Glutamatergic neuron (in vitro differentiated cells): ENCODE measurements around the gene SSBP3. TPM values are rescaled to one million over a fixed set of nuclear protein-coding genes. Genes with fewer than 3 reads are reported as not detected.

Source experiments
- DNase-seq: peaks from one replicate; pipeline ENCODE4 v3.0.0; 2022
- H3K27ac Mint-ChIP-seq: one replicate; pipeline ENCODE4 v1.8.0; 2020; ENCODE audit warnings: mild to moderate bottlenecking, mixed read lengths, inconsistent platforms; ENCODE audit not compliant: unreplicated experiment
- H3K27me3 Mint-ChIP-seq: one replicate; pipeline ENCODE4 v1.8.0; 2020; ENCODE audit warnings: mild to moderate bottlenecking, moderate library complexity, mixed read lengths, inconsistent platforms; ENCODE audit not compliant: unreplicated experiment
- H3K36me3 Mint-ChIP-seq: one replicate; pipeline ENCODE4 v1.8.0; 2020; ENCODE audit warnings: mild to moderate bottlenecking, mixed read lengths, inconsistent platforms; ENCODE audit not compliant: unreplicated experiment
- H3K4me1 Mint-ChIP-seq: one replicate; pipeline ENCODE4 v1.8.0; 2020; ENCODE audit warnings: mild to moderate bottlenecking, low read depth, mixed read lengths, inconsistent platforms; ENCODE audit not compliant: unreplicated experiment
- H3K4me3 Mint-ChIP-seq: one replicate; pipeline ENCODE4 v1.8.0; 2020; ENCODE audit warnings: mild to moderate bottlenecking, mixed read lengths, inconsistent platforms; ENCODE audit not compliant: unreplicated experiment
- H3K9me3 Mint-ChIP-seq: one replicate; pipeline ENCODE4 v1.8.0; 2020; ENCODE audit warnings: mild to moderate bottlenecking, moderate library complexity, mixed read lengths, inconsistent platforms; ENCODE audit not compliant: unreplicated experiment
- total RNA-seq: library from RNA; stranded (reverse); fragmentation: NEBNext Ultra II Directional; extraction: Animal tissue kit (Norgen Biotek cat#: 25700); gene quantifications from one replicate; pipeline ENCODE4 v1.2.1, GENCODE V29; 2021; ENCODE audit not compliant: unreplicated experiment
- TF ChIP-seq, protein P1 (sequence below): fragments of 200-600 bp; sonication (generic); IDR thresholded peaks from one replicate; pipeline ENCODE4 v1.5.0; 2021; ENCODE audit not compliant: partially characterized antibody, unreplicated experiment

The SSBP3 gene
- total RNA-seq, 1 donor from 2014 or later = 608 TPM

DNA sequence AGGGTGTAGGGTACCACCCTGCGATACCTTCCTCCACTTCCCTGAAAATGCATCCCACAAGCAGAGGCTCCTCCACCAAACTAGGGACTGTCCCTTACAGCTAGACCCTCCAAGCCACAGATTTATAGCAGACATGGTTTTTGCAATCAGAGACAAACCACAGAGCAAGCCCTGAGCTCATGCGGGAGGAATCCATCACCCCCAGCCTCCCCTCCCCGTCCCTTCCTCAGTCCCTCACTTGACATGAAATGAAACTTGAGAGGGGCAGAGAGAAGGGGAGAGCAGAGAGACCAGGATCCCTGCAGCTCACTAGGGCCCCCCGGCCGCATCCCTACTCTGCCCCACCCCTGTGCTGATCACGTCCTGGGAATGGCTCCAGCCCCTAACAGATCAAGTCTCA, 111.3 kb downstream of the SSBP3 start:
- Mint-ChIP-seq H3K36me3 (no peaks in the 10 kb centered on the region), H3K4me1 (peaks cover 86% of the 10 kb centered on the region), H3K4me3 (peak overlapping the region; percentile 19), H3K9me3 (peaks cover 47% of the 10 kb centered on the region), H3K27me3 (peaks cover 52% of the 10 kb centered on the region), H3K27ac (peak overlapping the region; percentile 94)
- TF ChIP-seq, protein P1, sequence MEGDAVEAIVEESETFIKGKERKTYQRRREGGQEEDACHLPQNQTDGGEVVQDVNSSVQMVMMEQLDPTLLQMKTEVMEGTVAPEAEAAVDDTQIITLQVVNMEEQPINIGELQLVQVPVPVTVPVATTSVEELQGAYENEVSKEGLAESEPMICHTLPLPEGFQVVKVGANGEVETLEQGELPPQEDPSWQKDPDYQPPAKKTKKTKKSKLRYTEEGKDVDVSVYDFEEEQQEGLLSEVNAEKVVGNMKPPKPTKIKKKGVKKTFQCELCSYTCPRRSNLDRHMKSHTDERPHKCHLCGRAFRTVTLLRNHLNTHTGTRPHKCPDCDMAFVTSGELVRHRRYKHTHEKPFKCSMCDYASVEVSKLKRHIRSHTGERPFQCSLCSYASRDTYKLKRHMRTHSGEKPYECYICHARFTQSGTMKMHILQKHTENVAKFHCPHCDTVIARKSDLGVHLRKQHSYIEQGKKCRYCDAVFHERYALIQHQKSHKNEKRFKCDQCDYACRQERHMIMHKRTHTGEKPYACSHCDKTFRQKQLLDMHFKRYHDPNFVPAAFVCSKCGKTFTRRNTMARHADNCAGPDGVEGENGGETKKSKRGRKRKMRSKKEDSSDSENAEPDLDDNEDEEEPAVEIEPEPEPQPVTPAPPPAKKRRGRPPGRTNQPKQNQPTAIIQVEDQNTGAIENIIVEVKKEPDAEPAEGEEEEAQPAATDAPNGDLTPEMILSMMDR = no peak
- no peak for DNase-seq

DNA sequence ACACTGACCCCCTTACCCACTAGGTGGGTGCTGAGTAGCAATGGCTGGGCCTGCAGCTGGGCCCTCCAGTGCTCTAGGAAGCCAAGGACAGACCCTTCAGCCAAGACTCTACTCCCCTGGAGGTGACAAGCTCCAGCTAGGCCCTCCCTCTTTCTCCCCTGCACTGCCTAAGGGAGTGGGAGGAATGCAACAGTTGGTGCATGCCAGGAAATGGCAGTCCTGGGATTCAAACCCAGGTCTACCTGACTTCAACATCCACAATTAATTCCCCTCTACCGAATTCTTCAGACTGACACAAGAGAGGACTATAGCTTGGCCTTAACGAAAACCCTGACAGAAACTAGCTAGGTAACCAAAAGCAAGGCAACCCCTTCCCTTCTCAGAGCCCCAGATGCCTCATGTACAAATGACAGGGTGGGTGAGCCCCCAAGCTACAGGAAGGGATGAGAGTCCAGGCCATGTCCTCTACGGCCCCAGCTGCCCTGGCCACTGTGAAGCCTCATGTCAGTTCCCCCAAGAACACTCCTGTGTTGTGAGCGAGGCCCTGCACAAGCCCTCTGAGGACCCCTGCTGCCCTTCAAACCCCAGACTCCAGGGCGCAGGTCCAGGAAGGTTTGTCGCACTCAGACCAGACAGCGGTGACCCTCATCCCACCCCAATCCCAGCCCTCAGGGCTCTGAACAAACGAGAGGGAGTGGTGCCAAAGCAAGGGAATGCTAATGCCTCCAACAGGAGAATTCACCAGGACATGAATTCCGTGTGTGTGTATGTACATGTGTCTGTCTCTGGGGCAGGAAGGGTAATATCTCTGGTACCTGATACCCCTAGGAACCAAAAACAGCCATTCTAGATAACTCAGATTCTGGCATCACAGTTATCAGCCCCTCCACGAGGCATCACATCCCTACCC, 113.9 kb downstream of the SSBP3 start:
- H3K4me3 Mint-ChIP-seq = peak overlapping the region; percentile 49
- TF ChIP-seq, protein P1 = no peak
- no peaks in the 10 kb centered on the region for H3K36me3 Mint-ChIP-seq
- H3K9me3 Mint-ChIP-seq = peaks cover 45% of the 10 kb centered on the region
- peaks cover 81% of the 10 kb centered on the region for H3K4me1 Mint-ChIP-seq
- no peak for DNase-seq
- peaks cover 45% of the 10 kb centered on the region for H3K27me3 Mint-ChIP-seq
- peak overlapping the region; percentile 82 for H3K27ac Mint-ChIP-seq

DNA sequence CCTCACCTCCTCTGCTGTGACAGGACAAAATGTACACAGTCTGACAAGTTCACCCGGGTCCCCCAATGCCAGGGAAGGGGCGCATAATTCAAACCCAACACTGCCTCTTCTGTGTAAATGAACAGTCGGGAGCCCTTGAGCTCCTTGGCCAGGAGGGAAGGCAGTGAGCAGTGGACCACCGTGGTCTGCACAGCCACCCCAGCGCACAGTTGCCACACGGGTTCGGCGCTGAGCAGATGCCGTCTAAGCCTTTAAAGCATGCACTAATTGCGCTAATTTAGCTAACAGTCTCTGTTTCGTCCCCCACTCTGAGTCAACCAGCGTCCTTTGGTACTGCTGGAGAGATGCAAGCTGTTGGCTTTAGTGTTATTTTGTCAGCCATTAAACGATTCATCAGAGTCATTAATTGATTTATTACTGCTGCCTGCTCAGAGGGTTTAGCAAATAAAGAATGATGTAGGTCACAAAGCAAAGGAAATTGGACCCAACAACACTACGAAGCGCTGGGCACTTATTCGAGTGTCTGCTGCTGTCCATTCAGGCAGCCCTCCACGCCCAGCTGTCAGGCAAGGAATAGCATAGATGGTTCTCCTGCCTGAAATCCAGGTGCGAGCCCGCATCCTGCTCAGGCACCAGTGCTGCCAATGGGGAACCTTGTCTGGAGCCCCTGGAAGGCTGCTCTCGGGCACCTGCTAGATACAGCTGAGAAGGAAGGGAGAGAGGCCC, 114.8 kb downstream of the SSBP3 start:
- Mint-ChIP-seq H3K4me1 (peaks cover 81% of the 10 kb centered on the region), H3K36me3 (no peaks in the 10 kb centered on the region)
- TF ChIP-seq, protein P1 = no peak

DNA sequence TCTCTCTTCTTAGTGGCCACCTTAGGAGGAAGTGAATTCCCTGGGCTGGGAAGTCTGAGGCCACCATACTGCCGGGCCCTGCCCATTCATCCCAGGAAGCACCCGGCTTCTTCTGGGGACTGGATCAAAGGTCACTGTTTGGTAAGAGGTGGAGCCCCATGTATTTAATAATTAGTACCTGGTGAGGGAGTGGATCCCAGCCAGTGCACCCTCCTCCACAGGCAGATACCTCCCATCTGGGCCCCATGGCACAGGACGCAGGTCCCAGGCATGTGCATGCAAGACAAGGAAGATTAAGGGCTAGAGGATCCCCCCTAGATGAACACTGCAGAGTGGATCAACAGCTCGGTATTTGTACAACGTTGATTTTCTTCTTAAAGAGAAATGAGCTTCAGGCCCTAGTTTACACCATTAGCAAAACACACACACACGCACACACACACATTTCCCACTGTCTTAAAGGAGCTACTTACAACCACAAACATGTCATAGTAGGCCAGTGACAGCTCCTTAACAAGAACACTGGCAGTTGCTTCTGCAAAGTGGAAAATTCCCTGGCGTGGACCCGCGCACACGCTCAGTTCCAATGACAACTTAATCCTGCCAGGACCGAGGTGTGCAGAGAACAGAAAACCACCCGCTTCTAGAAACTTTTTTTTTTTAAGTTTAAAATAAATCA, 115.5 kb downstream of the SSBP3 start:
- TF ChIP-seq, protein P1 = no peak

More for the DNA sequence above, 114.8 kb downstream of the SSBP3 start:
- H3K9me3 Mint-ChIP-seq = peaks cover 46% of the 10 kb centered on the region
- H3K27me3 Mint-ChIP-seq = peaks cover 45% of the 10 kb centered on the region
- H3K4me3 Mint-ChIP-seq = peak overlapping the region; percentile 38
- DNase-seq = no peak
- peak overlapping the region; percentile 82 for H3K27ac Mint-ChIP-seq

More for the DNA sequence above, 115.5 kb downstream of the SSBP3 start:
- H3K27me3 Mint-ChIP-seq = peaks cover 41% of the 10 kb centered on the region
- H3K4me3 Mint-ChIP-seq = peak overlapping the region; percentile 32
- H3K9me3 Mint-ChIP-seq = peaks cover 50% of the 10 kb centered on the region
- peak overlapping the region; percentile 82 for H3K27ac Mint-ChIP-seq
- DNase-seq = no peak
- H3K4me1 Mint-ChIP-seq = peaks cover 80% of the 10 kb centered on the region
- no peaks in the 10 kb centered on the region for H3K36me3 Mint-ChIP-seq
